Lower leg skin (tissue), 4 donors: ENCODE measurements around the gene CEBPZOS. TPM values are rescaled to one million over a fixed set of nuclear protein-coding genes. Genes with fewer than 3 reads are reported as not detected.

Experiments
- DNase-seq, 2 donors: peaks; one replicate each; pipeline ENCODE4 v3.0.0-alpha.2; 2019; ENCODE audit warnings: low spot score in 2 of 2
- H3K4me3 ChIP-seq: fragments of 200-600 bp; sonication (generic); 2 replicates; pipeline ENCODE4 v1.5.1; 2017; ENCODE audit warnings: mild to moderate bottlenecking, low read depth; ENCODE audit not compliant: poor library complexity, severe bottlenecking
- CTCF ChIP-seq, 3 donors: fragments of 450-650 bp; IDR thresholded peaks; one replicate each; pipeline ENCODE4 v1.5.1; 2016; ENCODE audit warnings: antibody characterized with exemption in 3 of 3, mild to moderate bottlenecking in 3 of 3, moderate library complexity in 2 of 3
- POLR2A ChIP-seq, 2 donors: fragments of 450-650 bp; IDR thresholded peaks; one replicate each; pipeline ENCODE4 v1.6.1; 2016 to 2017; ENCODE audit warnings: antibody characterized with exemption in 2 of 2, mild to moderate bottlenecking in 1 of 2, moderate library complexity in 1 of 2
- WGBS, 2 donors: methylation state at CpG; one replicate each; pipeline ENCODE4 v1.1.5; 2018; 5-methylcytosine and 5-hydroxymethylcytosine counted together
- intact Hi-C: fragments of 100-400 bp; cut with DNase I; formaldehyde crosslinking; loops from one replicate; pipeline ENCODE4 v1.15.0; 2023; ENCODE audit warnings: low total_unique reads
- total RNA-seq, 4 donors: library from RNA; depleted of rRNA; stranded (reverse); fragments of >200 nt; gene quantifications; one replicate each; pipeline ENCODE4 v1.1.0, GENCODE V29; 2016

CEBPZOS gene
- total RNA-seq, 4 donors from 2014 or later: 10.9 to 18.1 (median 16.6) TPM

GRCh38 chr2:37171624-37171950 lies 24.7 kb upstream of the CEBPZOS start:
- TF ChIP-seq POLR2A (IDR thresholded peaks at IDR 0.05) (no peak), CTCF (IDR thresholded peaks at IDR 0.05) (no peak)
- DNase-seq: no peak
- H3K4me3 ChIP-seq: no peak overlapping the region
- intact Hi-C loops: no loop called here

GRCh38 chr2:37173741-37174140 lies 22.6 kb upstream of the CEBPZOS start:
- 57 to 89% methylated on average over 1 of the region's 1 CpG for WGBS, 2 donors
- intact Hi-C loops: no loop called here
- no peak for DNase-seq
- no peak overlapping the region for H3K4me3 ChIP-seq
- TF ChIP-seq CTCF (IDR thresholded peaks at IDR 0.05): no peak
- TF ChIP-seq POLR2A (IDR thresholded peaks at IDR 0.05): no peak

DNA sequence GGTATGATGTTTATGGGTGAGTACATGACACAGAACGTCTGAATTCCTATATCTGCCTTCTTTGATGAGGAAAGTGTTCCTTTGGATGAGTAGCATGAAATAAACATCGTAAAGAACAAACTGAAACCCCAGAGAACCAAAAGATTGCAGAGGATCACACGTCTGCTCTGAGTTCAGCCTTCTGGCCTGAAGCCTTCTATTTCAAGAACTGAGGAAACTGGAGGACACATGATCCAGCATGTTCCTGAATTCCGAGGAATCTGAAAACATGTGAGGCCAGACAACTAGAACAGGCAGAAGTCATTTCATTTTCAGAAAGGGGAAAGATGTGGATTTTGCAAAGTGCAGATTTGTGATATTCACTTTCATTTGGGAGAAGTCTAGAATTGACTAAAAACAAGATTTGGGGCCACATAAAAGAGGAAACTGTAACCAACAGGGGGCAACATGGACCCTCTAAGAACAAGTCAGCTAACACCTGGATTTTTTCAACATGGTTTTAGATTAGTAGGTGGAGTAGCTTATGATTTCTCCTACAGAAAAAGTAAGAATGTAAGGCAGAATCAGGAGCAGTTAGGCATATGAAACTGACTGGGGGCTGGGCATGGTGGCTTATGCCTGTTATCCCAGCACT lies 16.2 kb upstream of the CEBPZOS start:
- no peak overlapping the region for H3K4me3 ChIP-seq
- TF ChIP-seq CTCF (IDR thresholded peaks at IDR 0.05) (no peak), POLR2A (IDR thresholded peaks at IDR 0.05) (no peak)

GRCh38 chr2:37180640-37181039 lies 15.7 kb upstream of the CEBPZOS start:
- intact Hi-C loops: no loop called here
- TF ChIP-seq POLR2A (IDR thresholded peaks at IDR 0.05) (no peak), CTCF (IDR thresholded peaks at IDR 0.05) (no peak)
- WGBS, 2 donors: 91 to 93% methylated on average over 5 of the region's 5 CpGs
- no peak overlapping the region for H3K4me3 ChIP-seq
- DNase-seq: no peak

More for the DNA sequence above, 16.2 kb upstream of the CEBPZOS start:
- 23 to 30% methylated on average over 4 of the region's 4 CpGs for WGBS, 2 donors
- peak in 1 of 2 donors; percentile 36 for DNase-seq
- intact Hi-C loops: no loop called here

- no peak for TF ChIP-seq CTCF (IDR thresholded peaks at IDR 0.05)
- no peak for TF ChIP-seq POLR2A (IDR thresholded peaks at IDR 0.05)
- WGBS, 2 donors: 78 to 81% methylated on average over 17 of the region's 17 CpGs
- intact Hi-C loops: no loop called here
- H3K4me3 ChIP-seq: no peak overlapping the region
- no peak for DNase-seq
Observed at GRCh38 chr2:37181726-37182684, 14.3 kb upstream of the CEBPZOS start.
